ENCODE data around the gene CPNE4. TPM values are rescaled to one million over a fixed set of nuclear protein-coding genes. Genes with fewer than 3 reads are reported as not detected.

Gene CPNE4
- total RNA-seq, 1 donor from 2014 or later: not detected

GRCh38 chr3:131856171-131856570, 178.6 kb downstream of the CPNE4 start:
- Histone ChIP-seq H3K27me3 (ENCODE audit: control insufficient read depth in 3 of 3, insufficient read depth in 3 of 3, low read length in 3 of 3) (no peaks in the 10 kb centered on the region), H3K4me1 (ENCODE audit: control insufficient read depth in 3 of 3, insufficient read depth in 3 of 3, low read length in 3 of 3) (no peaks in the 10 kb centered on the region), H3K4me3 (ENCODE audit: low read length in 3 of 3) (no peak overlapping the region), H3K9me3 (ENCODE audit: control insufficient read depth in 3 of 3, low read length in 3 of 3) (no peaks in the 10 kb centered on the region), H3K9ac (ENCODE audit: low read depth in 1 of 3, low read length in 3 of 3) (no peak overlapping the region), H3K27ac (ENCODE audit: low read depth, low read length) (no peak overlapping the region), H3K36me3 (ENCODE audit: control insufficient read depth in 3 of 3, insufficient read depth in 3 of 3, low read length in 3 of 3) (no peaks in the 10 kb centered on the region)

DNA sequence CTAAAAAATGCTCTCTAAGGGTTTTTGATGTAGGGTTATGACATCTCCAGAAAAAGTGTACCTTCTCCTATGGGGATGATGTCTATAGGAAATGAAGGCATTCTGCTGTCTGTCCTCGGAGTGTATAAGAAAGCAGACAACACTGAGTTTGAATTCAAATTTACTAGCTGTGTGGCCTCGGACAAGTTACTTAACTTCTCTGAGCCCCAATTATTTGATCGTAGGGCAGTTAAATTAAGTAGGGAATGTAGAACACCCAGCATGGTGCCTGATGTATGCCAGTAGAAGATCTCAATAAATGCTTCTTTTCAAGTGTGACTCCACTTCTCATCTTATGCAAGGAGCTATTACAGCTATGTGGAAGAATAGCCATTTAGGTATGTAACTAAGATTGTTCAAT, 184.6 kb downstream of the CPNE4 start:
- Histone ChIP-seq H3K36me3 (ENCODE audit: control insufficient read depth in 3 of 3, insufficient read depth in 3 of 3, low read length in 3 of 3) (no peaks in the 10 kb centered on the region), H3K27me3 (ENCODE audit: control insufficient read depth in 3 of 3, insufficient read depth in 3 of 3, low read length in 3 of 3) (no peaks in the 10 kb centered on the region), H3K27ac (ENCODE audit: low read depth, low read length) (no peak overlapping the region), H3K9ac (ENCODE audit: low read depth in 1 of 3, low read length in 3 of 3) (no peak overlapping the region), H3K4me1 (ENCODE audit: control insufficient read depth in 3 of 3, insufficient read depth in 3 of 3, low read length in 3 of 3) (no peaks in the 10 kb centered on the region), H3K4me3 (ENCODE audit: low read length in 3 of 3) (no peak overlapping the region), H3K9me3 (ENCODE audit: control insufficient read depth in 3 of 3, low read length in 3 of 3) (no peaks in the 10 kb centered on the region)

DNA sequence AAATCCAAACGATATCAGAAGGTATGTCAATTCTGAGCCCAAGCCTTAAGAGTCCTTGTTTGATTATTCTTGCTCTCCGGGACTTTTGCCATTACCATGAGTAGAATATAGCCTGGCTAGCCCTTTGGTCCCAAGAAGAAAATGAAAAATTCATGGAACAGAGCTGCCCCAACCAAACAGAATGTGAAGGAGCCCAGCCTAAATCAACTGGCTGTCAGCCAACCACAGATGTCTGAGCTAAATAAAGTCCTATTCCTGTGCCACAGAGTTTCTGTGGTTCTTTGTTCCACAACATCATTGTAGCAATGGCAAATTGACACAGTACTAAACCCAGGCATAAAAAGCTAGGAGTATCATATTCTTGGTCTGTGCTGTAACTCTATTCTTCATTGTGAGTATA, 185.2 kb downstream of the CPNE4 start:
- no peaks in the 10 kb centered on the region for H3K27me3 ChIP-seq (ENCODE audit: control insufficient read depth in 3 of 3, insufficient read depth in 3 of 3, low read length in 3 of 3)
- H3K27ac ChIP-seq (ENCODE audit: low read depth, low read length): no peak overlapping the region
- no peak overlapping the region for H3K9ac ChIP-seq (ENCODE audit: low read depth in 1 of 3, low read length in 3 of 3)
- no peaks in the 10 kb centered on the region for H3K9me3 ChIP-seq (ENCODE audit: control insufficient read depth in 3 of 3, low read length in 3 of 3)
- no peaks in the 10 kb centered on the region for H3K36me3 ChIP-seq (ENCODE audit: control insufficient read depth in 3 of 3, insufficient read depth in 3 of 3, low read length in 3 of 3)
- no peaks in the 10 kb centered on the region for H3K4me1 ChIP-seq (ENCODE audit: control insufficient read depth in 3 of 3, insufficient read depth in 3 of 3, low read length in 3 of 3)
- H3K4me3 ChIP-seq (ENCODE audit: low read length in 3 of 3): no peak overlapping the region

DNA sequence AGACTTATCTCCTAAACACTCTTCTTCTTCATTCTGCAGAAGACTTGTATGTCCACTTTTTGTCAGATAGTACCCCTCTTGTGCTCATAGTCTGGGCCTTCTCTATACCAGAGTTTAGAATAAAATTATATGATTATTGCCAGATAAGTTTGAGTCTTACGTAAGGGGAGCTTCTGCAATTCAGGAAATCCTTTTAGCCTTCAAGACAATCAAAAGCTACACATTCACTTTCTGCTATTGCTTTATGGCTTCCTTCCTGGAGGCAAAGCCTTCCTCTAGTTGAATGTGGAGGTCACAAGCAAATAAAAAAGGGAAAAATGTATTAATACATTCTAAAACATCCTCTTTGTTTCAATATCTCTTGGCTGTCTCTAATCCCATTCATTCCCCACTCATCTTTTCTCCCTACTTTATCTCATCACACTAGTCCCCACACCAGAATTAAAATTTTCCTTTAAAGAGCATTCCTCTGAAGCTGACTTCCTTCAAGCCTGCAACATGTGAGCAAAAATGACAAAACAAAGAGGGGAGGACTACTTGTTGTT, 186.8 kb downstream of the CPNE4 start:
- H3K9ac ChIP-seq (ENCODE audit: low read depth in 1 of 3, low read length in 3 of 3): no peak overlapping the region

DNA sequence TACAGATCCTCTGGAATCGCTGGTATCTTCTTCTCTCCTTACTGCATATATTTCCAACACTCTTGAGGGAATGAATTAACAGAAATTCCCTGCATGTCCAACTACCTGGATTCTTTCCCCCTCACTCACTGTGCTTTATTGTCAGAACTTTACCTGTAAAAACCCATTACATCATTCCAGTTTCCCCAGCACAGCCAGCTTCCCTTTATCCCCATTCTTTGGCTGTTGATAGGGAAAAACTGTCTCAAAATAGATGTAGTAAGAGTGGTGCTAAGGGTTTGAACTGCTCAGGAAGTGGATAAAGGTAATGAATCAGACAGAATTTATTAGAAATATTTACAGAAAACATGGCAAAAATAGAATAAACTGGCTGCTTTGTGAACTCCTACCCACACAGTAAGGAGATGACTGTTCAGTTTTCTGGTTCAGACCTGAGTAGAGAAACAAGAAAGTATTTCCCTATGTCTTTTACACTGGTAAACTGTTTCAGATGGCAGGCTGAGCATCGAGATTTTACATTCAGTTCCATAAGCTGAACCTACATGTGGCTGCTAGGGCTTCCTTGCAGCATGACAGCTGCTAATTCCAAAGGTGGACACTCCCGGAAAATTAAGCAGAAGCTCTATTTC, 188.4 kb downstream of the CPNE4 start:
- H3K36me3 ChIP-seq (ENCODE audit: control insufficient read depth in 3 of 3, insufficient read depth in 3 of 3, low read length in 3 of 3): no peaks in the 10 kb centered on the region
- no peak overlapping the region for H3K27ac ChIP-seq (ENCODE audit: low read depth, low read length)
- no peaks in the 10 kb centered on the region for H3K9me3 ChIP-seq (ENCODE audit: control insufficient read depth in 3 of 3, low read length in 3 of 3)
- H3K4me1 ChIP-seq (ENCODE audit: control insufficient read depth in 3 of 3, insufficient read depth in 3 of 3, low read length in 3 of 3): no peaks in the 10 kb centered on the region
- H3K4me3 ChIP-seq (ENCODE audit: low read length in 3 of 3): no peak overlapping the region
- H3K27me3 ChIP-seq (ENCODE audit: control insufficient read depth in 3 of 3, insufficient read depth in 3 of 3, low read length in 3 of 3): peaks cover 0 to 2% (median 0%) of the 10 kb centered on the region in 3 donors
- no peak overlapping the region for H3K9ac ChIP-seq (ENCODE audit: low read depth in 1 of 3, low read length in 3 of 3)

More for the DNA sequence above, 186.8 kb downstream of the CPNE4 start:
- H3K27ac ChIP-seq (ENCODE audit: low read depth, low read length): no peak overlapping the region
- no peaks in the 10 kb centered on the region for H3K4me1 ChIP-seq (ENCODE audit: control insufficient read depth in 3 of 3, insufficient read depth in 3 of 3, low read length in 3 of 3)
- H3K27me3 ChIP-seq (ENCODE audit: control insufficient read depth in 3 of 3, insufficient read depth in 3 of 3, low read length in 3 of 3): no peaks in the 10 kb centered on the region
- no peaks in the 10 kb centered on the region for H3K36me3 ChIP-seq (ENCODE audit: control insufficient read depth in 3 of 3, insufficient read depth in 3 of 3, low read length in 3 of 3)
- H3K9me3 ChIP-seq (ENCODE audit: control insufficient read depth in 3 of 3, low read length in 3 of 3): no peaks in the 10 kb centered on the region
- no peak overlapping the region for H3K4me3 ChIP-seq (ENCODE audit: low read length in 3 of 3)

- Histone ChIP-seq H3K27ac (ENCODE audit: low read depth, low read length) (no peak overlapping the region), H3K4me1 (ENCODE audit: control insufficient read depth in 3 of 3, insufficient read depth in 3 of 3, low read length in 3 of 3) (no peaks in the 10 kb centered on the region), H3K27me3 (ENCODE audit: control insufficient read depth in 3 of 3, insufficient read depth in 3 of 3, low read length in 3 of 3) (peaks cover 0 to 2% (median 0%) of the 10 kb centered on the region in 3 donors), H3K9ac (ENCODE audit: low read depth in 1 of 3, low read length in 3 of 3) (no peak overlapping the region), H3K36me3 (ENCODE audit: control insufficient read depth in 3 of 3, insufficient read depth in 3 of 3, low read length in 3 of 3) (no peaks in the 10 kb centered on the region), H3K4me3 (ENCODE audit: low read length in 3 of 3) (no peak overlapping the region), H3K9me3 (ENCODE audit: control insufficient read depth in 3 of 3, low read length in 3 of 3) (no peaks in the 10 kb centered on the region)
Measured at GRCh38 chr3:131843174-131843573, 191.6 kb downstream of the CPNE4 start.

GRCh38 chr3:131840156-131840797, 194.5 kb downstream of the CPNE4 start:
- no peaks in the 10 kb centered on the region for H3K36me3 ChIP-seq (ENCODE audit: control insufficient read depth in 3 of 3, insufficient read depth in 3 of 3, low read length in 3 of 3)
- H3K9ac ChIP-seq (ENCODE audit: low read depth in 1 of 3, low read length in 3 of 3): no peak overlapping the region
- no peaks in the 10 kb centered on the region for H3K4me1 ChIP-seq (ENCODE audit: control insufficient read depth in 3 of 3, insufficient read depth in 3 of 3, low read length in 3 of 3)
- H3K9me3 ChIP-seq (ENCODE audit: control insufficient read depth in 3 of 3, low read length in 3 of 3): no peaks in the 10 kb centered on the region
- H3K27ac ChIP-seq (ENCODE audit: low read depth, low read length): no peak overlapping the region
- peaks cover 0 to 2% (median 0%) of the 10 kb centered on the region in 3 donors for H3K27me3 ChIP-seq (ENCODE audit: control insufficient read depth in 3 of 3, insufficient read depth in 3 of 3, low read length in 3 of 3)
- no peak overlapping the region for H3K4me3 ChIP-seq (ENCODE audit: low read length in 3 of 3)

- no peaks in the 10 kb centered on the region for H3K36me3 ChIP-seq (ENCODE audit: control insufficient read depth in 3 of 3, insufficient read depth in 3 of 3, low read length in 3 of 3)
- no peak overlapping the region for H3K27ac ChIP-seq (ENCODE audit: low read depth, low read length)
- no peaks in the 10 kb centered on the region for H3K27me3 ChIP-seq (ENCODE audit: control insufficient read depth in 3 of 3, insufficient read depth in 3 of 3, low read length in 3 of 3)
- no peaks in the 10 kb centered on the region for H3K4me1 ChIP-seq (ENCODE audit: control insufficient read depth in 3 of 3, insufficient read depth in 3 of 3, low read length in 3 of 3)
- no peak overlapping the region for H3K4me3 ChIP-seq (ENCODE audit: low read length in 3 of 3)
- no peaks in the 10 kb centered on the region for H3K9me3 ChIP-seq (ENCODE audit: control insufficient read depth in 3 of 3, low read length in 3 of 3)
- H3K9ac ChIP-seq (ENCODE audit: low read depth in 1 of 3, low read length in 3 of 3): no peak overlapping the region
Measured at GRCh38 chr3:131835906-131836305, 198.9 kb downstream of the CPNE4 start.

- Histone ChIP-seq H3K36me3 (ENCODE audit: control insufficient read depth in 3 of 3, insufficient read depth in 3 of 3, low read length in 3 of 3) (no peaks in the 10 kb centered on the region), H3K27me3 (ENCODE audit: control insufficient read depth in 3 of 3, insufficient read depth in 3 of 3, low read length in 3 of 3) (no peaks in the 10 kb centered on the region), H3K4me3 (ENCODE audit: low read length in 3 of 3) (no peak overlapping the region), H3K4me1 (ENCODE audit: control insufficient read depth in 3 of 3, insufficient read depth in 3 of 3, low read length in 3 of 3) (no peaks in the 10 kb centered on the region), H3K9me3 (ENCODE audit: control insufficient read depth in 3 of 3, low read length in 3 of 3) (no peaks in the 10 kb centered on the region), H3K9ac (ENCODE audit: low read depth in 1 of 3, low read length in 3 of 3) (no peak overlapping the region), H3K27ac (ENCODE audit: low read depth, low read length) (no peak overlapping the region)
Measured at GRCh38 chr3:131831608-131832007, 203.2 kb downstream of the CPNE4 start.

- Histone ChIP-seq H3K4me1 (ENCODE audit: control insufficient read depth in 3 of 3, insufficient read depth in 3 of 3, low read length in 3 of 3) (peaks cover 0 to 5% (median 0%) of the 10 kb centered on the region in 3 donors), H3K27me3 (ENCODE audit: control insufficient read depth in 3 of 3, insufficient read depth in 3 of 3, low read length in 3 of 3) (no peaks in the 10 kb centered on the region), H3K9me3 (ENCODE audit: control insufficient read depth in 3 of 3, low read length in 3 of 3) (no peaks in the 10 kb centered on the region), H3K36me3 (ENCODE audit: control insufficient read depth in 3 of 3, insufficient read depth in 3 of 3, low read length in 3 of 3) (no peaks in the 10 kb centered on the region), H3K4me3 (ENCODE audit: low read length in 3 of 3) (no peak overlapping the region), H3K27ac (ENCODE audit: low read depth, low read length) (no peak overlapping the region), H3K9ac (ENCODE audit: low read depth in 1 of 3, low read length in 3 of 3) (no peak overlapping the region)
Measured at GRCh38 chr3:131821191-131821762, 213.5 kb downstream of the CPNE4 start.

Data from skeletal muscle tissue (tissue), 4 donors.